Mesodermal cell (in vitro differentiated cells): Measurements from ENCODE around the gene LZTS2.
A peak's percentile ranks its signal among the peaks of the same experiment; 100 is the strongest.

Experiments
- H3K27ac ChIP-seq: 2 replicates; pipeline ENCODE4 v1.7.0; 2013; ENCODE audit warnings: mild to moderate bottlenecking, low read depth, low read length, moderate library complexity; ENCODE audit not compliant: severe bottlenecking
- H3K36me3 ChIP-seq: 2 replicates; pipeline ENCODE4 v1.7.1; 2013; ENCODE audit warnings: mild to moderate bottlenecking, low read length, moderate library complexity; ENCODE audit not compliant: control insufficient read depth, insufficient read depth
- H3K4me1 ChIP-seq: one replicate; pipeline ENCODE4 v1.7.1; 2013; ENCODE audit warnings: mild to moderate bottlenecking, low read length; ENCODE audit not compliant: insufficient read depth, control insufficient read depth, poor library complexity, severe bottlenecking
- H3K4me3 ChIP-seq: 2 replicates; pipeline ENCODE4 v1.7.0; 2013; ENCODE audit warnings: low read length, control low read depth, mild to moderate bottlenecking; ENCODE audit not compliant: insufficient read depth, poor library complexity, severe bottlenecking; ENCODE audit errors: extremely low read depth
- H3K9me3 ChIP-seq: 2 replicates; pipeline ENCODE4 v1.7.1; 2013; ENCODE audit warnings: mild to moderate bottlenecking, low read length, moderate library complexity; ENCODE audit not compliant: control insufficient read depth
- WGBS, 2 experiments: methylation state at CpG; one replicate each; pipeline ENCODE4 v1.1.5; 2013; ENCODE audit warnings: missing lambda C conversion rate in 2 of 2; ENCODE audit not compliant: insufficient coverage in 2 of 2; 5-methylcytosine and 5-hydroxymethylcytosine counted together

The LZTS2 gene

GRCh38 chr10:101046332-101047238 is 47.0 kb downstream of the LZTS2 start:
- 16 to 26% methylated on average over 18 of the region's 25 CpGs for WGBS, 2 experiments
- no peak overlapping the region for H3K4me3 ChIP-seq

GRCh38 chr10:101047268-101047667 is 47.7 kb downstream of the LZTS2 start:
- 11 to 12% methylated on average over 6 to 12 of the region's 16 CpGs for WGBS, 2 experiments
- H3K4me1 ChIP-seq, result peaks cover 23% of the 10 kb centered on the region
- no peaks in the 10 kb centered on the region for H3K9me3 ChIP-seq
- H3K36me3 ChIP-seq, result no peaks in the 10 kb centered on the region
- no peak overlapping the region for H3K27ac ChIP-seq
- no peak overlapping the region for H3K4me3 ChIP-seq

More at GRCh38 chr10:101046332-101047238, 47.0 kb downstream of the LZTS2 start:
- Histone ChIP-seq H3K9me3 (no peaks in the 10 kb centered on the region), H3K4me1 (peaks cover 25% of the 10 kb centered on the region), H3K36me3 (no peaks in the 10 kb centered on the region), H3K27ac (no peak overlapping the region)

DNA sequence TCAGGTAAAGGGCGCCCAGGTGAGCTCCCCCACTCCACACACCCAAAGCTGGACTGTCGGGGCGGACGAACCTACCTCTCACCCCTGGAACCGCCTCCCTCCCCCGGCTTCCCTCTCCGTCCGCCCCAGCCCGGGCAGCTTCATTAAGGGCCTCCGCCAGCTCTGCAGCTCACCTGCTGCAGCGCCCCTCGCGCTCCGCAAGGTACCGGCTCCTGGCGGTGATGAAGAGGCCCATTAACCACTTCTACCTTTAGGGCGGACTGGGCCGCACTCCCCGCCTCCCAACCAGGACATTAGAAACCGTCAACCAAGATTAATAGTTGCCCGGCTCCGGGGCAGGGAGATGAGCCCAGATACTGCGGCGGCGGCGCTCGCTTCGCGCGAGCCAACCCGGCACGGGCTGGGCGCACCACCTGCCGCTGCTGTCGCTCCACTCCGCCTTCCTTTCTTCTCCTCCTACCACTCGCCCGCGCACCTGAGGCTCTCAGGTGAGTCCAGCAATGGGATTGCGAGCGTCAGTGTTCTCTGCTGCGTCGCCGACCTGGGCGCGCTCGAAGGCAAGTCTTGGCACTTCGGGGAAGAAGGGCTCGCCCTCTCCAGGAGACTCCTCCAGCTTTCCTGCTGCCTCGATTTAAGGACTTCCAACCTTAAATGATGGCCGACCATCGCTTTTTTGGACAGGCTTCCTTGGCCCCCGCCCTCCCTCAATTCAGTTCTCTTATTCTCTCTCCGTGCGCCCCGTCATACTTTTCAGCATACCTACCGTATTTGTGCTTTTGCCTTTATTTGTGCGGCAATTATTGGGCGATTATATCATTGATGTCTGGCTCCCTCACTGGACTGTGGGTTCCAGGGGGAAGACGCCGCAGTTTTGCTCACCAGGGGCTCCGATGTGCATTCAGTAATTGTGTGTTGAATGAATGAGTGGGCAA is 48.6 kb downstream of the LZTS2 start:
- Histone ChIP-seq H3K9me3 (no peaks in the 10 kb centered on the region), H3K27ac (no peak overlapping the region), H3K36me3 (no peaks in the 10 kb centered on the region), H3K4me3 (no peak overlapping the region), H3K4me1 (peaks cover 24% of the 10 kb centered on the region)
- 7 to 10% methylated on average over 43 to 57 of the region's 62 CpGs for WGBS, 2 experiments

DNA sequence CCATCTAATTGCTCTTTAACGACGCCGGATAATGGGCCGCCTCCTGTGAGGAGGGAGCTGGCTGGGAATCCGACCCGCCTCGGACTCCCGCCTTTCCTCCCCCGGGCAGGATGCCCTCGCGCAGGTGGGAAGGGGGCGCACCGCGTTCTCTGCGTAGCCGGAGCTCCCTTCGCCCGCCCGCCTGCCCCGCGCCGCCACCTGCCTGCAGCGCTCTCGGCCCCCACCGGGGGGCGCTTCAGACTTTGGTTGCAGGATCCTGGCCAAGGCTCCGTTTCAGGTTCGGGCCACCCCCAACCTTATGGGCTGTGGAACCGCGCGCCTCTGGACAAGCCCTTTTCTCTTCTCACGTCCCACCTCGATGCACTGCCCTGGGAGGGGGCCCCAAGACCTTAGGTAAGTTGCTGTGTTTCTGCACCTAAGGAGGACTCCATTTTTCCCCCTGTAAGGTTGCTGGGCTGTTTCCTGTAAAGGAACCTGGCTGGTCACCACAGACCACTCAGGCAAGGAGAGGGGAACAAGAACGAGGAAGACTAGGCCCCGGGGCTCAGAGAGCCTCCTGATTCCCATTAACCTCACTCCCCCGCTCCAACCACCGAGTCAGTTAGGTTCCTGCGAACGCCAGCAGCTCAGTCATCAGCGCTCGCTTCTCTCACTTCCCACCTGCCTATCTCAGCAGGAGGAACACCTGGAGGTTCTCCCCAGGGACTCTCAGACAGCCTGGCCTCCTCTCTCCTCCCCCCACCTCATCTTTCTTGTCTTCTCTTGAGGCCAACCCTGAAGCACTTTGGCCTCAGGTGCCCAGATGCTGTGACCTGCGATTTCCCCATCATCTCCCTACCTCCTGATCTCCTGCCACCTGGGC is 50.8 kb downstream of the LZTS2 start:
- 11 to 14% methylated on average over 35 to 36 of the region's 42 CpGs for WGBS, 2 experiments
- Histone ChIP-seq H3K4me3 (peak overlapping the region; percentile 5), H3K36me3 (no peaks in the 10 kb centered on the region), H3K9me3 (no peaks in the 10 kb centered on the region), H3K27ac (no peak overlapping the region), H3K4me1 (peaks cover 21% of the 10 kb centered on the region)

DNA sequence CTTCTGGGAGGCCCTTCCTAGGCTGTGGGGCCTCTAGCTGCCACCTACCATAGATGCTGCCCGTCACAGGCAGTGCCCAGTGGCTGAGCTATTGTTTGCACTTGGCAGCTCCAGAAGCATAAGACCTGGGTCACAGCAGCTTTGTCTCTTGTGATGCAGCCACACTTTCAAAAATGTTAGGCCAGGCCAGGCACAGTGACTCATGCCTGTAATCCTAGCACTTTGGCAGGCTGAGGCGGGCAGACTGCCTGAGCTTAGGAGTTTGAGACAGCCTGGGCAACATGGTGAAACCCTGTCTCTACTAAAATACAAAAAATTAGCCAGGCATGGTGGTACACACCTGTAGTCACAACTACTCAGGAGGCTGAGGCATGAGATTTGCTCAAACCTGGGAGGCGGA is 52.7 kb downstream of the LZTS2 start:
- Histone ChIP-seq H3K4me3 (no peak overlapping the region), H3K36me3 (peaks cover 3% of the 10 kb centered on the region), H3K4me1 (peaks cover 17% of the 10 kb centered on the region), H3K27ac (no peak overlapping the region), H3K9me3 (no peaks in the 10 kb centered on the region)
- 88% methylated on average over 3 of the region's 3 CpGs for WGBS, 2 experiments

GRCh38 chr10:101053516-101053915 is 53.9 kb downstream of the LZTS2 start:
- peaks cover 11% of the 10 kb centered on the region for H3K4me1 ChIP-seq
- no peaks in the 10 kb centered on the region for H3K9me3 ChIP-seq
- no peak overlapping the region for H3K27ac ChIP-seq
- peaks cover 3% of the 10 kb centered on the region for H3K36me3 ChIP-seq
- H3K4me3 ChIP-seq, result no peak overlapping the region

- Histone ChIP-seq H3K4me1 (peaks cover 11% of the 10 kb centered on the region), H3K4me3 (no peak overlapping the region), H3K27ac (no peak overlapping the region), H3K9me3 (no peaks in the 10 kb centered on the region), H3K36me3 (peaks cover 3% of the 10 kb centered on the region)
- 100% methylated on average over 1 of the region's 1 CpG; no CpG with 5 or more reads in 1 of the 2 experiments for WGBS, 2 experiments
Measured at GRCh38 chr10:101054351-101054750, 54.7 kb downstream of the LZTS2 start.

- Histone ChIP-seq H3K4me1 (peaks cover 11% of the 10 kb centered on the region), H3K4me3 (no peak overlapping the region)
- 89 to 94% methylated on average over 5 of the region's 5 CpGs for WGBS, 2 experiments
Measured at GRCh38 chr10:101054876-101055275, 55.3 kb downstream of the LZTS2 start.

GRCh38 chr10:101055411-101055810 is 55.8 kb downstream of the LZTS2 start:
- H3K27ac ChIP-seq, result no peak overlapping the region
- WGBS, 2 experiments, result 100% methylated on average over 1 of the region's 4 CpGs; no CpG with 5 or more reads in 1 of the 2 experiments
- no peaks in the 10 kb centered on the region for H3K9me3 ChIP-seq
- peaks cover 3% of the 10 kb centered on the region for H3K36me3 ChIP-seq
- no peak overlapping the region for H3K4me3 ChIP-seq
- peaks cover 9% of the 10 kb centered on the region for H3K4me1 ChIP-seq

More at GRCh38 chr10:101054876-101055275, 55.3 kb downstream of the LZTS2 start:
- Histone ChIP-seq H3K27ac (no peak overlapping the region), H3K9me3 (no peaks in the 10 kb centered on the region), H3K36me3 (peaks cover 3% of the 10 kb centered on the region)
